Kasumi-1 (cell line): ENCODE measurements around the gene MCHR1.
"Not testable (repeated sequence)": the region's sequence is repeated elsewhere in the genome, so short reads cannot be mapped to it uniquely, and the experiment has no call there.

Experiments
- DNase-seq, 2 experiments: peaks; one replicate each; lab custom pipeline; 2025; lab: John Stamatoyannopoulos, UW

MCHR1 gene

GRCh38 chr22:40691532-40691931 is 12.2 kb downstream of the MCHR1 start:
- DNase-seq: no peak

- DNase-seq: peak; percentile 47 to 58
These were observed 15.1 kb downstream of the MCHR1 start for GRCh38 chr22:40694411-40694810.

- no peak for DNase-seq
These were observed 22.0 kb downstream of the MCHR1 start for GRCh38 chr22:40701274-40701673.

- no peak for DNase-seq
These were observed 23.9 kb downstream of the MCHR1 start for GRCh38 chr22:40703174-40703573.

GRCh38 chr22:40703736-40704135 is 24.5 kb downstream of the MCHR1 start:
- DNase-seq: no peak

- no peak for DNase-seq
These were observed 26.8 kb downstream of the MCHR1 start for GRCh38 chr22:40705918-40706682.

GRCh38 chr22:40707154-40707553 is 27.9 kb downstream of the MCHR1 start:
- no peak for DNase-seq

GRCh38 chr22:40708177-40708576 is 28.9 kb downstream of the MCHR1 start:
- no peak for DNase-seq

GRCh38 chr22:40709752-40710413 is 30.6 kb downstream of the MCHR1 start:
- DNase-seq: peak; percentile 53 to 56

- no peak for DNase-seq
These were observed 33.0 kb downstream of the MCHR1 start for GRCh38 chr22:40712311-40712710.

GRCh38 chr22:40714499-40715337 is 35.4 kb downstream of the MCHR1 start:
- no peak for DNase-seq

GRCh38 chr22:40716116-40716515 is 36.8 kb downstream of the MCHR1 start:
- DNase-seq: no peak

- not testable (repeated sequence) for DNase-seq
These were observed 38.4 kb downstream of the MCHR1 start for GRCh38 chr22:40717657-40718056.

- no peak for DNase-seq
These were observed 39.2 kb downstream of the MCHR1 start for GRCh38 chr22:40718250-40719204.

- DNase-seq: no peak
These were observed 40.3 kb downstream of the MCHR1 start for GRCh38 chr22:40719599-40719998.

GRCh38 chr22:40720156-40720537 is 40.9 kb downstream of the MCHR1 start:
- not testable (repeated sequence) for DNase-seq

GRCh38 chr22:40720538-40721256 is 41.4 kb downstream of the MCHR1 start:
- no peak for DNase-seq

- no peak for DNase-seq
These were observed 42.0 kb downstream of the MCHR1 start for GRCh38 chr22:40721266-40721665.

- DNase-seq: no peak
These were observed 44.2 kb downstream of the MCHR1 start for GRCh38 chr22:40723396-40723933.

GRCh38 chr22:40726514-40726913 is 47.2 kb downstream of the MCHR1 start:
- peak in 1 of 2 experiments; percentile 38 for DNase-seq
